CD4-positive, alpha-beta T cell treated with Interleukin-12 subunit alpha and Interleukin-12 subunit beta, for 1 hour (primary cell): ENCODE data around the gene ARHGAP23.
"Not testable (repeated sequence)": the region's sequence is repeated elsewhere in the genome, so short reads cannot be mapped to it uniquely, and the experiment has no call there.

Source experiments
- DNase-seq: peaks from one replicate; pipeline ENCODE4 v3.0.0-alpha.2; 2020

Gene ARHGAP23

DNA sequence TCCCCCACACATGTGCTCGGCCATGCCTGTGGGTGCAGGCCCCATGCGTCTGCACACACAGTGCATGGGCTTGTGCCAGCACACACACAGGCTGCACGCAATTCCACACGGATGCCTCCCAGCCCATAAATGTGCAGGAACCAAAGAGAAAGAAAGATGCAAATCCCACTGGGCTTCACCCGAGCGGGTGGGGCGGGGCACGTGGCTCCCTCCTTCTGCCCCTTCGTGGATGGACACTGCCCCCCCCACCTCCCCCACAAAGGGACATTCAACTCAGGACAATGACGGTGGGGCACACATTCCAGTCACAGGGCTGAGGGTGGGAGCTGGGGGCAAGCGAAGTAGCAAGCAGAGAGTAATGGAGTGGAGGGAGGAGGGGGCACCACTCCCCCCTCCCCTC is 102.6 kb downstream of the ARHGAP23 start:
- not testable (repeated sequence) for DNase-seq

DNA sequence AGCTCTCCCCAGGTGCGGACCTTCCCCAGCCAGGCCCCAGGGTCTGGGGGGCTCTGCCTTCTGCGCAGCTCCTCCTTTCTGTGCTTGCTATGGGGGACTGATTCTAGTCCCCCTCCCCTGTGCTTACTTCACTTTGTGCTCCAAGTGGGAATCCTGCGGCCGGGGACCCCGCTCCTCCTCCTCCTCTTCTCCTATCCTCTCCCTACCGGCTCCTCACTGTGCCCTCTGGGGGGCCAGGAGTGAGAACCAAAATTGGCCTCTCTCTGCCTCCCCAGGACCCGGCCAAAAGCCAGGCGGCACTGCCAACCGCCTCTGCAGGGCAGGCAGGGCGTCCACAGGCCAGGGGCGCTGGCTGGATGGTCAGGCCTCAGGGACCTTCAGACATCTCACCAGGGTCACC is 103.5 kb downstream of the ARHGAP23 start:
- DNase-seq: not testable (repeated sequence)

DNA sequence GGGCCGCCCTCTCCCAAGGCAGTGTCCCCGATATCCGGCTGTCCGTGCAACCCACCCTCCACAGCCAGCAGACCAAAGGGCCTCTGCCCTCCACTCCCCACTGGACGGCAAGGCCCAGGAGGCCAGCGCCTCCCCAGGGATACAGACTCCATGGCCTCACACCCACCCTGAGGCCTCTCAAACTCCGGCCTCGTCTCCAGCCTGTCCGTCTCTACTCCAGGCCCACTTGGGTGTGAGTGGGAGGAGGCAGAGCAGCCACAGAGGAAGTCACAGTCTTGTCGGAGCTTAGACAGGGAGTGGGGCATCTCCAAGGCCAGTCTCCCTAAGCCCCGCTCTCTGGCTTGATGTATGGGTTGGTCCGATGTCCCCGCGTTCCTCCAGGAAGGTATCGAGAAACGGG is 104.2 kb downstream of the ARHGAP23 start:
- no peak for DNase-seq

DNA sequence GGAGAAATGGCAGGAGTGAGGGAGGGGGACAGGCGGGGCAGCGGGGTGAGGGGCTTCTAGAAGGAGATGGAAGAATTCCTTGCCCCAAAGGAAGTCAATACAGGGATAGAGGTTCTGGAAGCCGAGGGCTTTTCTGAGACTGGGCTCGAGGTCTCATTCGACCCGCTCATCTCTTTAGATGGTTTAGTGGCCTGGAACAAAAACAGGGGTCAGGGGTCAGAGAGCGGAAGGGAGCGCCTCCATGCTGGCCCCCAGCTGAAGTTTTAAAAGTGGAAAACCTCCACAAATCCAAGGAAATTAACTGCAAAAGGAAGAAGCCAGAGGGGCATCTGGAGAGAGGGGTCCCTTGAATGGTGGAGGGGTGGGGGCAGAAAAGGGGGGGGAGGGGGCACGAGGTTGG is 105.0 kb downstream of the ARHGAP23 start:
- no peak for DNase-seq

DNA sequence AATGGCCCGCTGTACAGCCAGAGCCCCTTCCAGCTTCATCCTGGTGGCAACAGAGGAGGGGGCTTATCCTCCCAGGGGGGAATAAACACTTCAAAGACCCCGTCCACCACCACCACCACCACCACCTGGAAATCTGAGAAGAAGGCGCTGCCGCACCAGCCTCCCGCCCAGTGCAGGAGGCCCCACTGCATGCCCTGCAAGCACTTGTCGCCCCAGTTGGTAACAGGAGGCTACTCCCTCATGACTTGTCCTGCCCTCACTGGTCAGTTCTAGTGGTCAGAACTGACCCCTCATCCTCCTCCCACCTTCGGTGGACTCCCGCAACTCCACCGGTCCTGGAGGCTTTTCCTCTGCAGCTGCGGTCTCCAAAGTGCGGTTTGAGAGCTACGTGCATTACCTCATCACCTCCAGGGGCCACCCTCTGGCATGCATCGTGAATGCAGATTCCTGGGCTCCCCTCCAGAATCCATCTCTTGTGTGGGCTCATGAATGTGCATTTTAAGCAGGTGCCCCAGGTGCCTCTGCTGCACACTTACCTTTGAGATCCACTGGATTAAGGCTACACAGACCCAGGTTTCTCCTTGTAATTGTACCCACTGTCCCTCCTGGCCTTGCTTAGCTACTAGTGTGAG is 105.7 kb downstream of the ARHGAP23 start:
- DNase-seq: no peak

DNA sequence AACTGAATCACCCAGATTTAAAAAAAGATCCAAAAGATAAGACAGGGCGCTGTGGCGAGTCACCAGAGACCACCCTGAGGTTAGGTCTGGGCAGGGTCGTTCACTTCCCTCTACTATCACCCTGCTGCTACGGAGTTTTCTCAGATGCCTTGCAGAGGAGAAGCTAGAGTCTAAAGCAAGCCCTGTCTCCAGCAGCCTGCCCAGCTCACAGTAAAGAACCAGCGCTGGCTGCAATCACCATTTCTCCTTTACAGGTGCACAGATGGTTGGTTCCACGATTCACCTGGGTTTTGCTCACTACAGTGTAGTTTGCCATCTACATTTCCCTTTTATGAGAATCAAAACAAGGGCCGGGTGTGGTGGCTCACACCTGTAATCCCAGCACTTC is 106.2 kb downstream of the ARHGAP23 start:
- no peak for DNase-seq

DNA sequence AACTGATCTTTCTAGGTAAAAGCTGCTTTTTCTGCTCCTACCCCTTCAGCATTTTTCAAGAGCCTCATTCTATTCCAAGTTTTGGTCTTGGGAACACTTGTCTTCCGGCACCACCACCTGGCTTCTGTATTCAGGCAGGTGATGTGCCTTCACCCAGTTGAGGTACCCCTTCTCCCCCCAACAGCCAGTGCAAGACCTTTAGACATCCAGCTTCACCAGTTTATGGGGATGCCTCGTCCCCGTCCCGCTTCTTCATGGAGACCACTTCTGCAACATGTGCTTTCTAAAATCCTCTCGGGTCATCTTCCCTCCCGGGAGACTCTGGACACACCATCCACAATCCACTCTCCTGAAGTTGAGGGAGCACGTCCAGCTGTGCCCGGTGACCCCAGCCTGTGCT is 107.6 kb downstream of the ARHGAP23 start:
- DNase-seq: no peak

DNA sequence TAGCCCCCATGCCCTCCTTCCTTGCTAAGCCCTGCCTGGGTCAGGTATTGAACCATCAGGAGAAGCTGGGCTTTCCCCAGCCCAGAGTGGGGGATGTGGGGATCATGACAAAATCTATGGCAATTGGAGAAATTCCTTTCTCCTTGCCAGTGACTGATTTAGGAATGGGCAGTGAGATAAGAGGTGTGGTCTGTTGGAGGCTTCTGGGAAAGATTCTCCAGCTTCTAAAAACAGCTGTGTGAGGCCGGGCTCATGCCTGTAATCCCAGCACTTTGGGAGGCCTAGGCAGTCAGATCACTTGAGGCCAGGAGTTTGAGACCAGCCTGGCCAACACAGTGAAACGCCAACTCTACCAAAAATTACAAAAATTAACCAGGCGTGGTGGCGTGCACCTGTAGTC is 108.4 kb downstream of the ARHGAP23 start:
- DNase-seq: no peak

DNA sequence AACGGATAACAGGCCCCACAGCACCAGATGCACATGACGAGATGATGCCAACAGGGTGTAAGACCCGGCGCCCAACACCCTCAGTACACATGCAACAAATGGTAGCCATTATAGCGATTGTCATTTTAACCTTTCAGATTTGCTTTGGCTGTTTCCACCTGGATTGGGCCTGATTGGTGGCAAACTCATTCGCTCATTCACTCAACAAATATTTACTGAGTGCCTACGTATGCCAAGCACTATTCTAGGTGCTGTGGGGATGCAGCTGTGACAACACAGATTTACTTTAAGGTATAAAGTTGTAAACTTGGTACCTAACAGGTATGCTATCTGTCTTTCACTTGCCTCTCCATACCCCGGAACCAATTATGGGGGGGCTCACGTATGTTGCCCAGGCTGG is 110.6 kb downstream of the ARHGAP23 start:
- DNase-seq: no peak

DNA sequence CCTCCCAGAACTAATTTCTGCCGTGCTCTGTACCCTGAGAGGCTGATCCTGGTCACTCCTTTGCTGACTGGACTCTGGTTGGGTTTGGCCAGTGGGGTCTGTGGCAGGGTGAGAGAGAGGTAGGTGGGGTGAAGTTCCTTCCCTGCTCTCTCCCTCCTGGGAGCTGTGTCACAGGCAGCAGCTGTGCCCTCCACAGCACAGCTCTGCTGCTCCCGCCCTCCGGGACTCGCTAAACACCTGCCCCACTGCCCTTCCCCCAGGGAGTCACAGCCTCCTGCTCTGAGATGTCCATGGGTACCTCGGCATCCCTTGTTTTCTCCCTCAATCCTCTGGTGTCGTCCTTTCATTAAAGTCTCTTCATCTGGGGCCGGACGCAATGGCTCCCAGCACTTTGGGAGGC is 111.1 kb downstream of the ARHGAP23 start:
- no peak for DNase-seq

DNA sequence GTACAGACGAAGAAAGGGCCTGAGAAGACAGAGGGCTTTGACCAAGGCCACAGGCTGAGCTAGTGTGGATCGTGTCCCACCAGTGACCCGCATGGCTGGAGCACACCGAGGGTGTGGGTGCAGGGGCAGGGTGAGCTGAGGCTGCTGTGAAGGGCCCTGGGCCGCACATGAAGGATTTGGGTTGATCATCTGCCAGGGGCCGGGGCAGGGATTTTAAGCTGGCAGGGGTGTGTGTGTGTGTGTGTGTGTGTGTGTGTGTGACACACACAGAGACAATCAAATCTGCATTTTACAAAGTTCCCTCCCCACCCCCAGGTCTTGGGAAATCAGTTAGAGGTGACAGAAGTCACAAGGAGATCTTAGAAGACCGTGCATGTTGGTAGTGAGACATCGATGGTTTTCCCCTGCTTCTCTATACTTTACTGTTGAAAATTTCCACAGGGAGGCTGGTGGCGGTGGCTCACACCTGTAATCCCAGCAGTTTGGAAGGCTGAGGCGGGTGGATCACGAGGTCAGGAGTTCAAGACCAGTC is 112.3 kb downstream of the ARHGAP23 start:
- DNase-seq: no peak

DNA sequence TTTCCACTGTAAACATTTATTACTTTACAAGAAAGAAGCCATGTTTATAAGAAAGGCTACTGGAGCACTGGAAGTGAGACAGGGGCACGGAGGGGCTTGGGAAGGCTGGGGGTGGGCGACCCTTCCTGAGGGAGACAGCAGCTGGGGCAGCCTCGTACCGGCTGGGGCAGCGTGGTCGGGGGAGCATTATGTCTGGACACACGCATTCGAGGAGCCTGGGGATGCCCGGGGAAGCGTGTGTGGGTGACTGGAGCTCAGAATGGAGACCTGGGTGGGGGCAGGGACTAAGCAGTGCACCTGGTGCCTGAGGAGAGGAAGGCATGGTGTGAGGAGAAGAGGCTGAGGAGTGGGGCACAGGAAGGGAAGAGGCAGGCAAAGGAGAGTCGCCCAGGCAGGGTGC is 113.0 kb downstream of the ARHGAP23 start:
- DNase-seq: no peak

DNA sequence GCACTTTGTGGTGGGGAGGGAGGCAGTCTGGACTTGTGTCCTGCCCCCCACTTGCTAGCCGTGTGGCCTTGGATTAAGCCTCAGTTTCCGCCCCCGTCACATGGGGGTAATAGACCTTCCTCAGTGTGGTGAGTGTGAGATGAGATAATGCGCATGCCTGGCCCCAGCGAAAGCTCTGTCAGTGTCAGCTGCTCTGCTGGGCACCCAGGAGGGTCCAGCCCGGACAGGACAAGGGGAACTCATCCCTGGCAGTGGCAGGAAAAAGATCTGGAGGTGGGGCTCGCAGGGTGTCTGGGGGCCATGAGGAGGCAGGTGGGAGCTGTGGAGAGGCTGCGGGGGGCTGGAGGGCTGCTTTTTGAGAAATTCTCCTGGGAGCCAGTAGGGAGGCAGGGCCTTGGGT is 114.0 kb downstream of the ARHGAP23 start:
- DNase-seq: no peak

DNA sequence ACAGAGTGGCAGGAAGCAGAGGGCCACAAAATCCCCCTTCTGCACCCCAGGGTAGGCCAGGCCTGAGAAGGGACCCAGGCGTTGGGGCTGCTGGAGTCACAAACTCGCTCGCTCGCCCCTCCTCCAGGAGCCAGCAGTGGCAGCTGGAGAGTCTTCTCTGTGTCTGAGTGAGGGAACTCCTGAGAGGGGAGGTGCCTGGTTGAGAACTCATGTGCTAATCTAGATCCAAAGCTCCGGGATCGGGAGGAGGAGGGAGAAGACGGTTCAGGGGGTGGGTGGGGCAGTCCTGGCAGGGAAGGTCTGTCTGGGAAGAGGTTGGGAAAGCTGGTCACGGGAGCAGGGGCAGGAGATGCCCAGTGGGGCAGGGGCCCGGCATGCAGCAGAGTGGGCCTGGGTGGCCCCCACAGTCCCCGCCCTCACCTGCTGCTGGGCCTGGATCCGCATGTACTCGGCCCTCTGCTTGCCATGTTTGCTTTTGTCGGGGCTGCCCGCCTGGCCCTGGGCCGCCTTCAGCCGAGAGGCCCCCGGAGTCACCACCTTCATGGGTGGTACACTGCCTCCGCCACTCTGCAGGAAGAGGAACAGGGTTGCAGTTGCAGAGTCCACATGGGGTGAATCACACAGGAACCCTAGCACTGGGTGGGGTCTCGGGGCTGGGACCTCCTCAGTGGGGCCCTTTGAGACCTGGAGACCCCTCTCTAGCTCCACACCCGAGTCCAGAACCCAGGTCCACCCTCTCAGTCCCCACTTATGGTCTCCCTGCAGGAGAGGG is 115.3 kb downstream of the ARHGAP23 start:
- DNase-seq: no peak

DNA sequence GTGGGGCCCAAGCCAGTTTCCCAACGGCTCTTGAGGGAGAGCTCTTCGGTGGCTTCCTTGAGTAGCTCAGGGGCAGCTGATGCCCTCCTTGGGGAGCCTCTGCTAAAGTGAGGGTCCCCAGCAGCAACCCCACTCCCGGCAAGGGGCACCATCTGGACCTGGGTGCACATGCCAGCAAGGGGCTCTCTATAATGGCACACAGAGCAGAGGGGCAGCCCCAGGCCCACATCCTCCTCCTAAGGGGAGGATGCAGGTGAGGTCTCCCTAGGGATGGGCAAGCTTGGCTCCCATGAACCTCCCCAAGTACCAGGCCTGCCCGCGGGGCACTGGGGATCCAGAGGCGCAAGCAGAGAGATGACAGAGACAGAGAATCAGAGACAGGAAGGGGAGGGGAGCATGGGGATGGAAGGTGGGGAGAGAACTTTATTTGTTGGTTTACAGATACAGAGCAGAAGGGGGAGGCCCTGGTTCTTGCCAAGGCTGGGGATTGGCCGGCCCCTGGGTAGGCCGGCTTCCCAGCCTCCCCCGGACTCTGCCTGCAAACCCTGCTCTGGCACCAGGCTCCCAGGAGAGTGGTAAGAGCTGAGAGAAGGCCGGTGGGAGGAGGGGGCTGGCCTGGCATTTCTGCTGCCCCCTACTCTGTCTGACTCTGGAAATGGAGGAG is 116.0 kb downstream of the ARHGAP23 start:
- DNase-seq: no peak

DNA sequence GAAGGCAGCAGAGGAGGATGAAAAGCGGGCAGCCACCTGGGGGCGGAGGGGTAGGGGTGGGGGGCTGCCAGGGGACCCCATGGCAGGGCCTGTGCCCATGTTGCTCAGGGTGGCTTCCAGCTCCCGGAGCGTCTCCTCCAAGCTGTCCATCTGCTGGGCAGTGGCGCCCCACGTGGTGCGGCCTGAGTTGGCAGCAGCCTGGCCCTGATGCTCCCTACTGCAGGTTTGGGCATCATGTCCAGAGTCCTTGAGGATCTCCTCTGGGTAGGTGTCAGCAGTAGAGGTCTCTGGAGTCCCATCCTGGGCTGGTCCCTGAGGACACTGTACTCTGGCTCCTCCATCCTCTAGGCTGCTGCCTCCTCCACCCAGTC is 116.6 kb downstream of the ARHGAP23 start:
- no peak for DNase-seq

DNA sequence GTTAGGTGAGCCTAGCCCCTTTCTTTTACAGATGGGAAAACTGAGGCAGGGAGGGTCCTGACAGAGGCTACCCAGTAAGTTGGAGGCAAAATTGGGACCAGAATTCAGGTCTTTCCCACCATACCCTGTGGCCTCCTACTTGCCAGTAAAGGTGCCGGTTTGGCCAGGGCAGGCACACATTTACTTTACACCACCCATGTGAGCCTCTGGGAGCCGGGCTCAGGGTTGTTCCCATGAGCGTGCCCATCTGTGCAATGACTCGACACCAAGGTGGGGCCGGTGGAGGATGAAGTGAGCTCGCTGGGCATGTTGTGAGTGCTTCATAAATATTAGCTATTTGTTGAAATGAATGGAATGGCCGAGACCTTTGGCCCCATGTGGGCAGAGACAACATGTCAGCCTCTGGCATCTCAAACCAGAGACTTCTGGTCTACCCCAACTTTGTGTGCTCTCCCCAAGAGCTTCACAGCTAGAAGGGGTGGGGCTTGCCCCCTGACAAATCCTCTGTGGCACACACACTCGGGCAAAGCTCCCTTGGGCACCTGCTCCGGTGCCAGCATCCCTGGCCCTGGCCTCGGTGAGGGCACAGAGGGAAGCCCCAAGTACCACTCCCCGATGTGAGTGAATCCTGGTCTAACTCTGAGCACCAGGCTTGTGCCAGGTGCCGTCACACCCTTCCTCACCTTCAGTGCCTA is 117.4 kb downstream of the ARHGAP23 start:
- no peak for DNase-seq

DNA sequence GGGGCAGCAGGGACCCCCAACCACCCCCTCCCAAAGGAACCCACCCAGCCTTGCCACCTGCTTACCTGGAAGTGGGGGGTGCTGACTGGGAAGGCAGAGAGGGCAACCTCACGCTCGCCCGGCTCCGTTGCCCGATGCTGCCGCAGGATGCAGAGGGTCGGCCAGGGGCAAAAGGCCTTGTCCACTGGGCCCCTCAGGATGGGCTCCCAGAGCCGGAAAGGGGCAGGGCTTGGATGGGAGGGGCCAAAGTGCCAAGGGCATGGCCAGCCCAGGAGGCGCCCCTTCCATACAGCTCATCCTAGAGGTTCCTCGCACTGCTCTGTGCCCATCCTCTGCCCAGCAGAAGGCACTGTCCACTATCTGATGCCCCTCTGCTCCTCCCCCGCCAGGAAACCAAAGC is 118.1 kb downstream of the ARHGAP23 start:
- no peak for DNase-seq

DNA sequence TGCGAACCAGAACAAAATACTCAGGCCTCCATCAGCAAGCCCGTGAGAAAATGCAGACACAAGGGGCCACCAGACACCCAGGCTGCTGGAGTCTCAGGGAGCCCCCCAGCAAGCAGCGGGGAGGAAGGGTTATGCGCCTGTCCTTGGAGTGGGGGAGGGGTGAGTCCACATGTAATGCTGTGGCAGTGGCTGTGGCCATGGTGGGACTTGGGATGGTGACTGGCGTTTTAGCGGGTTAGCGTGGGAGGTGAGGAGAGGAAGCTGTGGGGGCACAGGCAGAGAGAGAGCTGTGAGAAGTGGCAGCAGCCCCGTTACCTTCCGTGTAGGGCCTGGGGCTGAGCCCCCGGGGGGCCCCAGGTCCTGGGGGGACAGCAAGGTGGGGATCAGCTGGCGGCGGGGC is 119.2 kb downstream of the ARHGAP23 start:
- no peak for DNase-seq

DNA sequence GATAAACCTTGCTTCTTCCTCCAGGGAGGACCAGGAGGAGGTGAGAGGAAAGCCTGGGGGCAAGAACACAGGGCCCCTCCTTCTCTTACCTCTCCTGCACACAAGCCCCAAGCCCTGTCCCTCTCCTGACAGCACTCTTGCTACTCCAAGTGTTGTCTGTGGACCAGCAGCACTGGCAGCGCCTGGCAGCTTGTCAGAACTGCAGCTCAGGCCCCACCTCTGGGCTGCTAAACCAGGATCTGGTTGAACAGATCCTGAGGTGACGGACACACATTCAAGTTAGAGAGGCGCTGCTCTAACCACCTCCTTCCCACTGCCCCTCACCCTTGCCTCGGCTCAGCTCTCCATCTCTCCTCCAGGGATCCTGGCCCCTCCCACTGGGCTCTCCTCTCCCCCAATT is 121.0 kb downstream of the ARHGAP23 start:
- no peak for DNase-seq

DNA sequence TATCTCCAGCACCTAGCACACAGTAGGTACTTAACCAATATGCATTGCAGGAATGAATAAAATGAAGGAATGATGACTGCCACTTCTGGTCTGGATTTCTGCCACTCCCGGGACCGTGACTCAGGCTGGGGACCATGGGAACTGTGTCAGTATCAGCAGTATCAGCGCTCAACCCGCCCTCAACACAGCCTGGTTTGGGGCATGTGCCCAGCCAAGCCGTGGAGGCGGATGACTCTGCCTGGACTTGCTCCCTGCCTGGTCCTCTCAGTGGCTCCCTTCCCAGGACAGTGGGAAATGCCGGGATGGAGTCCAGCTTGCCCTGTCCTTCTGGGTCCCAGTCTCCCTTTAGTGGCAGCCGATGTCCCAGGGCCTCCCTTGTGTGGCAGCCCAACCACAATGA is 122.4 kb downstream of the ARHGAP23 start:
- DNase-seq: no peak

DNA sequence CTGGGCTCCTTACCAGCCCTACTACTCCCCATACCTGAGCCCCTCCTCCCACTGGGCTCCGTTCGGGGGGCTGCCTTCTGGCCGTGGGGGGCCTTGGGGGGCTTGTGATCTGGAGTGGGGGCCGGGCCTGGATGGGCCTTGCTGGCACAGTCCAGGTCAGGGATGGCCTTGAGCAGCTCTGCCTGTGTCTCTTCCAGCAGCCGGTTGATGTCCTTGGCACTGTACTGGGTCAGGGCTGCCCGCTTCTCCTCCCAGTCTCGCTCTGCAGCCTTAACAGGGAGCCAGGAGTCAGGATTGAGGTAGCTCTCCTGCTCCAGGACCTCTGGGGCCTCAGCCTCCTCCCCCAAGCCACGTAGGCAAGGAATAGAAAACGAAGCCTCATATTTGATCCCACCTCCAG is 122.9 kb downstream of the ARHGAP23 start:
- no peak for DNase-seq

DNA sequence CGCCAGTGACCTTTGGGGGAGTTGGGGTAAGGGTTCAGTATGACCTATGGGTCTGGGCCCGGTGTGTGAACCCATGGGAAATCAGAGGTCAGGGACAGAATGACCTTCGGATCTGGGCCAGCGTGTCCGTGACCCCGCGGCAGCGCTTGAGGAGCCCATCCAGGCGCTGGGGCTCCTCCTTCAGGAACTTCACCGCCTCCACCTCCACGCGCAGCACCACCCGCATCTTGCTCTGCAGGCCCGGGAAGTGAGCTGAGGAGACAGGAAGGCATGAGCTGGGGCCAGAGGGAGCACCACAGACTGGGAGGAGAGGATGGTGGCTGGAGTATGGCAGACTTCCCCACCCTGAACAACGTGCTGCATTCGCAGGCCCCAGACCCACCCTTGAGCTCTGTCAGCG is 124.1 kb downstream of the ARHGAP23 start:
- DNase-seq: no peak
